Uterus (tissue), 4 donors: ENCODE measurements around the gene GALNTL6. TPM values are rescaled to one million over a fixed set of nuclear protein-coding genes. Genes with fewer than 3 reads are reported as not detected.

ENCODE experiments used
- DNase-seq, 2 donors: peaks; one replicate each; pipeline ENCODE4 v3.0.0-alpha.2; 2019 to 2020
- H3K27ac ChIP-seq, 2 donors: fragments of 200-600 bp; sonication (generic); 1 replicate in 1 of 2; 2 replicates in 1 of 2; pipeline ENCODE4 v1.5.1; 2016 to 2018
- H3K27me3 ChIP-seq, 2 donors: fragments of 200-600 bp; sonication (generic); one replicate each; pipeline ENCODE4 v1.5.1; 2018 to 2019; ENCODE audit warnings: control low read depth in 1 of 2
- H3K36me3 ChIP-seq, 2 donors: fragments of 200-600 bp; sonication (generic); one replicate each; pipeline ENCODE4 v1.5.1; 2019; ENCODE audit warnings: control low read depth in 1 of 2
- H3K4me1 ChIP-seq, 2 donors: fragments of 200-600 bp; sonication (generic); one replicate each; pipeline ENCODE4 v1.5.1; 2018 to 2019; ENCODE audit warnings: control low read depth in 1 of 2
- H3K4me3 ChIP-seq, 2 donors: fragments of 200-600 bp; sonication (generic); 1 replicate in 1 of 2; 2 replicates in 1 of 2; pipeline ENCODE4 v1.5.1; 2018 to 2019; ENCODE audit warnings: mild to moderate bottlenecking in 1 of 2
- H3K9me3 ChIP-seq, 2 donors: fragments of 200-600 bp; sonication (generic); one replicate each; pipeline ENCODE4 v1.5.1; 2019; ENCODE audit warnings: control low read depth in 1 of 2
- POLR2A ChIP-seq, 2 donors: fragments of 450-650 bp; IDR thresholded peaks; one replicate each; pipeline ENCODE4 v1.6.1; 2016; ENCODE audit warnings: antibody characterized with exemption in 2 of 2, mild to moderate bottlenecking in 1 of 2, moderate library complexity in 1 of 2
- intact Hi-C: fragments of 100-400 bp; cut with DNase I; formaldehyde crosslinking; loops from one replicate; pipeline ENCODE4 v1.15.1; 2023; ENCODE audit warnings: low total_unique reads
- total RNA-seq, 4 donors: library from RNA; depleted of rRNA in 3 of 4; stranded (reverse); fragments of >200 nt in 3 of 4; gene quantifications; one replicate each; pipeline versions ENCODE4 v1.1.0 to v1.2.4, GENCODE V29; 2014 to 2023
- TF ChIP-seq, protein P1 (sequence below), 4 experiments: fragments of 200-600 bp in 2 of 4; fragments of 450-650 bp in 2 of 4; sonication (generic) in 2 of 4; IDR thresholded peaks; one replicate each; pipeline ENCODE4 v1.5.1; 2016 to 2019; ENCODE audit warnings: antibody characterized with exemption in 4 of 4, mild to moderate bottlenecking in 2 of 4, moderate library complexity in 1 of 4
- donor health status: DM: yes; HTN: yes; CAD: no.

GALNTL6 gene
- total RNA-seq, 4 donors from 2014 or later = 2.6 TPM; not detected in 3

DNA sequence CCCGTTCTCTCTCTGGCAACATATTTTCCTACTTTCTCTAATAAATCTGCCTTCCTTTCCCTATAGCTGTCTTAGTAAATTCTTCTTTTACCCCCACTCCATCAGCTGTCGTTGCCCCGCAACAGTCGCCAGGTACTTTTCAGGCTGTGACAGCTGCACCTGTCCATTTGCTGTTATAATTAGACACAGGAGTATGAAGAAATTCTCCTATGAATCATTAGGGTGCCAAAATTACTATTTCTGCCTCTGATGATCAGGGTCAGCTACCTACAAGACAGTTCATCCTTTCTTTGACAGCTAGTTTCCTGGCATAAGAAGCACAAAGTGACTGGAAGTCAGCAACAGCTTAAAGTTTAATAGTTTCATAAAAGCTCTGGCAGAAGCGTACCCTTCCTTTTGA, 19.5 kb upstream of the GALNTL6 start:
- intact Hi-C loops = no loop called here
- DNase-seq = no peak
- Histone ChIP-seq H3K9me3 (no peaks in the 10 kb centered on the region), H3K27ac (no peak overlapping the region), H3K27me3 (no peaks in the 10 kb centered on the region), H3K4me1 (no peaks in the 10 kb centered on the region), H3K36me3 (no peaks in the 10 kb centered on the region), H3K4me3 (no peak overlapping the region)
- TF ChIP-seq, protein P1, sequence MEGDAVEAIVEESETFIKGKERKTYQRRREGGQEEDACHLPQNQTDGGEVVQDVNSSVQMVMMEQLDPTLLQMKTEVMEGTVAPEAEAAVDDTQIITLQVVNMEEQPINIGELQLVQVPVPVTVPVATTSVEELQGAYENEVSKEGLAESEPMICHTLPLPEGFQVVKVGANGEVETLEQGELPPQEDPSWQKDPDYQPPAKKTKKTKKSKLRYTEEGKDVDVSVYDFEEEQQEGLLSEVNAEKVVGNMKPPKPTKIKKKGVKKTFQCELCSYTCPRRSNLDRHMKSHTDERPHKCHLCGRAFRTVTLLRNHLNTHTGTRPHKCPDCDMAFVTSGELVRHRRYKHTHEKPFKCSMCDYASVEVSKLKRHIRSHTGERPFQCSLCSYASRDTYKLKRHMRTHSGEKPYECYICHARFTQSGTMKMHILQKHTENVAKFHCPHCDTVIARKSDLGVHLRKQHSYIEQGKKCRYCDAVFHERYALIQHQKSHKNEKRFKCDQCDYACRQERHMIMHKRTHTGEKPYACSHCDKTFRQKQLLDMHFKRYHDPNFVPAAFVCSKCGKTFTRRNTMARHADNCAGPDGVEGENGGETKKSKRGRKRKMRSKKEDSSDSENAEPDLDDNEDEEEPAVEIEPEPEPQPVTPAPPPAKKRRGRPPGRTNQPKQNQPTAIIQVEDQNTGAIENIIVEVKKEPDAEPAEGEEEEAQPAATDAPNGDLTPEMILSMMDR (IDR thresholded peaks at IDR 0.05) = no peak
- TF ChIP-seq POLR2A (IDR thresholded peaks at IDR 0.05) = no peak

DNA sequence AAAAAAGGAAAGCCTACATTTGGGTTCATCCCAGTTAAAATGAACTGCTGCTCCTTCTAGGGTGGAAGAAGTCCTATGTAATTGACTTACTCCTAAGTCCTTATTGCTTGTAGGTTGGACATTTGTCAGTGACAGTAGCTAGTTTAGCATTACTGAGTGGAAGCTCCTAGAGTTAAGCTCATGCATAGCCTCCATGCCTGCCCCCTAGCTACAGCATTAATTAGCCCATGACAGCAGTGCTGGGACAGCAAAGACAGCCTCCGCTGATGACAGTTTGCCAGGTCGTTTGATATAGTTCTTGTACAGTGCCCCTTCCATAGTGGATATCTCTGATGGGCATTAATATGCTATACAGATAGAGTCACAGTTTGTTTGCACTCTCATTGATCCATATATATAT, 18.7 kb upstream of the GALNTL6 start:
- TF ChIP-seq, protein P1 (IDR thresholded peaks at IDR 0.05) = no peak
- no peak for TF ChIP-seq POLR2A (IDR thresholded peaks at IDR 0.05)
- Histone ChIP-seq H3K9me3 (no peaks in the 10 kb centered on the region), H3K4me1 (no peaks in the 10 kb centered on the region), H3K36me3 (no peaks in the 10 kb centered on the region), H3K27ac (no peak overlapping the region), H3K27me3 (no peaks in the 10 kb centered on the region), H3K4me3 (no peak overlapping the region)
- no peak for DNase-seq
- intact Hi-C loops = no loop called here

DNA sequence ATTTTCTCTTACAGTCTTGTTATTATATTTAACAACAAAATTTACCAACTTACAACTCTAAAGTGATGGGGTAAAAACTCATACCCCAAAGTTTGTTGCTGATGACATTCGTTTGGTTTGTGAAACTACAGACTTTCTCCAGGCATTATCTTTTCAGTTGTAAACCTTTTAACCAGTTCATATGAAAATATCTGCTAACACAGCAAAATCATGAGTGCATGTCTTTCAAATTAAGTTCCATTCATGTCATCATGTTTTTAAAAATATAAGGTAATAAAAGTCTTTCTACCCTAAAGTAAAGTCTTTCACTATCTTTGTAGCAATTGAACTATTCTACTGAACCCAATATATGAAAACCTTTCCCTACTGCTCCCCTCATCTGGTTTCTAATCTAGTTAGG, 3.4 kb upstream of the GALNTL6 start:
- no peaks in the 10 kb centered on the region for H3K4me1 ChIP-seq
- DNase-seq = no peak
- TF ChIP-seq POLR2A (IDR thresholded peaks at IDR 0.05) = no peak
- TF ChIP-seq, protein P1 (IDR thresholded peaks at IDR 0.05) = no peak
- no peaks in the 10 kb centered on the region for H3K9me3 ChIP-seq
- intact Hi-C loops = no loop called here
- peaks cover 0 to 11% of the 10 kb centered on the region in 2 donors for H3K27me3 ChIP-seq
- no peak overlapping the region for H3K4me3 ChIP-seq
- no peaks in the 10 kb centered on the region for H3K36me3 ChIP-seq
- no peak overlapping the region for H3K27ac ChIP-seq

DNA sequence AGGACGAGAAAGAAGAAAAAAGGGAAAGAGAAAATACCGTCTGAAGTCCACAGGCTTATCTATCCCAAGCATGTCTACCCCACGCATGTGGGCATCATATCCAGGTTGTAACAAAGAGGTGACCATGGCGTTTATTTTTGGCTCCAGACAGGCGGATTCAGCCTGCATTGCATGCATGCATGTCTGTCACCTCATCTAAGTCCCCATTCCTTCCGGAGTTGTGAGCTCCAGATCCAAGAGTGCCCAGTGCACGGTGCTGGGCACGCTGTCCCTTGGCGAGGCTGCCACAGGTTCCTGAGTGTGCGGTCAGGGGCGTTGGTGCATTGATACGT, 905 bp upstream of the GALNTL6 start:
- intact Hi-C loops = no loop called here
- no peaks in the 10 kb centered on the region for H3K9me3 ChIP-seq
- H3K4me3 ChIP-seq = no peak overlapping the region
- H3K27me3 ChIP-seq = peaks cover 0 to 11% of the 10 kb centered on the region in 2 donors
- no peak for DNase-seq
- H3K4me1 ChIP-seq = no peaks in the 10 kb centered on the region
- TF ChIP-seq, protein P1 (IDR thresholded peaks at IDR 0.05) = no peak
- TF ChIP-seq POLR2A (IDR thresholded peaks at IDR 0.05) = no peak
- no peaks in the 10 kb centered on the region for H3K36me3 ChIP-seq
- no peak overlapping the region for H3K27ac ChIP-seq

DNA sequence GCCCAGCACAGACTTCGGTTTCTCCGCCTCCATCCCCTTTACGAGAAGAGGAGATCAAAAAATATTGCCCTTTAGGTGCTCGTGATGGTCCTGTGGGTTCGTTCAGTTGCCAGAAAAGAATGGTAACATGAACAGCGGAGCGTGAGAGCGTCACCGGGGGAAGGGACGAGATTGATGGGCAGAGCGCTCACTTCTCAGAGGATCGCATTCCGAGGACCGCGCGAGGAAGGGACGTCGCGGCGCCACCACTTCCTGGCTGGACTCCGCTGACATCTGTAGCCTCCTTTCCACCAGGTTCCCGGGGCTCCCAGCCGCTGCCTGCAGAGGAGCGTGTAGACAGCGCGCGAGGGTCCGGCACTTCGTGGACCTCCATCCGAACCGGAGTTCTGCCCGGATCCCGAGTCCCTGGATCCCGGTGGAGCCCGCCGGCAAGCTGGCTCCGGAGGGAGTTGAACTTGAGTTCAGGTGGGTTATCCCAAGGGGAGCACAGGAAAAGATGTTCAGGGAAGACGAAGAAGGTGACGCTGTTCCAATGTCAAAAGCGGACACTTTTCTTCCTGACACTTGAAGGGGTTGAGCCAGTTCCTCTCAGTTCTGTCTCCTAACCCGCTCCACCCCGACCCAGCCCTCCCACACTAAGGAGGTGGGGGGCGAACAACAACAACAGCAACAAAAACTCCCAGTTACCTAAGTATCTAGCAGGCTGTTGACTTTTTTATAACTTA, 484 bp downstream of the GALNTL6 start:
- intact Hi-C loops = no loop called here
- Histone ChIP-seq H3K36me3 (no peaks in the 10 kb centered on the region), H3K9me3 (no peaks in the 10 kb centered on the region), H3K4me1 (no peaks in the 10 kb centered on the region), H3K4me3 (no peak overlapping the region), H3K27me3 (peaks cover 0 to 11% of the 10 kb centered on the region in 2 donors), H3K27ac (no peak overlapping the region)
- TF ChIP-seq, protein P1 (IDR thresholded peaks at IDR 0.05) = no peak
- no peak for TF ChIP-seq POLR2A (IDR thresholded peaks at IDR 0.05)
- DNase-seq = no peak
